HG03571 (cell line): ENCODE data around the gene CFC1B.
"Not testable (repeated sequence)": the region's sequence is repeated elsewhere in the genome, so short reads cannot be mapped to it uniquely, and the experiment has no call there.

Experiments
- ATAC-seq: cut with Tn5 transposase; IDR thresholded peaks from one replicate; pipeline ENCODE4 v1.9.1; 2021; ENCODE audit not compliant: unreplicated experiment

The CFC1B gene

DNA sequence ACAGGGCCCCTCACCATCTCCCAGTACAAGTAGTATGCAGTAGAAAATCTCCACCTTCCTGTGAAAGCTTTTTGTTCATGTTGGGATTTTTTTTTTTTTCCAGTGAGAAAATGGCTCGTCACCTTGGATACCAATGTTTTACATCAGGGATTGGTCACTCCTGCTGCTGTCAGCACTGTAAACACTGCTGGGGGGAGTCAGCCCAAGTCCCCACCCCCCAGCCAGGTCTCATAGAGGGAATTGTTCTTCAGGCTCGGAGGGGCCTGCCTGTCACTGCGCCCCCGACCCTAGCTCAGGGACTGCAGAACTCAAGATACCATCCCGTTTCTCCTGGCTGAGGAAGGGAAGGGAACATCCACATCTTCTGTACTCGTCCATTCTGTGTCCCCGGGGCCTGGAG is at the start of gene CFC1B:
Gene CFC1B, plus strand, starts transcription at position 231 of the 400 bp plus-strand sequence. CDS start 263 bp downstream, outside the sequence.
- not testable (repeated sequence) for ATAC-seq

DNA sequence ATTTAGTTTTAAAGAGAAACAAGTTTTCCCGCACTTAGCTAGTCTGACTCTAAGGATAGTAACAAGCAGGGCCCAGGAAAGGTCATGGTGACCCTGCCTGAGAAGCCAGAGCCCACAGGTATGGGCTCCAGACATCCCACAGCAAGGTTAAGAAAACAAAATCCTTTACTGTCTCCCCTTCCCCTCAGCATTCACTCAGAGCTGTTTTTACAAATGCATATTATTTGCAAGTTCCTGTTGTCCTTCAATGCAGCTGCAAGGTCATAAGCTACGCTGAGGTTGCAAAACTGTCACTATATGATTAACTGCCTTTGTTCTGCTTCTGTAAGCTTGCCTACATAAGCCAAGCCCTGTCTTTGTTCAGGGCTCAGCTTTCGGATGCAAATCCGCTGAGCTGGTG is 29.9 kb upstream of the CFC1B start:
- ATAC-seq: not testable (repeated sequence)

DNA sequence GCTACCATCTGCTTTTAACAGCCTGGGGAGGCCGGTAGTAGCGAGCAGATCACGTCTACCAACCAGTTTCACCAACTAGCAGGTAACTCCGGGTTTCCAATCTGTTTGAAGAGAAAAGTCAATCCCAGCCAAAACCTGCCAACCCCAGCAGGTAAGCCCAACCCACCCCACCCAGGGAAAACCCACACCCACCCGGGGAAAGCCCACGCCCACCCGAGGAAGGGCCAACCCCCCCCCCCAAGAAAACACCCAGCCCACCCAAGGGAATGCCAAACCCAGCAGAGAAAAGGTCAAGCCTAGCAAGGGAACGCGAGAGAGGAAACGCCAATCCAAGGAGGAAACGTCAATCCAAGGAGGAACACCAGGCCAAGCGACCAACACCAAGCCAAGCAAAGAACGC is 11.8 kb upstream of the CFC1B start, which contains the start of gene POTEI:
Gene POTEI, minus strand, starts transcription at position 101 of the 400 bp plus-strand sequence. Its CDS starts 93 bp downstream, at position 8.
- not testable (repeated sequence) for ATAC-seq

DNA sequence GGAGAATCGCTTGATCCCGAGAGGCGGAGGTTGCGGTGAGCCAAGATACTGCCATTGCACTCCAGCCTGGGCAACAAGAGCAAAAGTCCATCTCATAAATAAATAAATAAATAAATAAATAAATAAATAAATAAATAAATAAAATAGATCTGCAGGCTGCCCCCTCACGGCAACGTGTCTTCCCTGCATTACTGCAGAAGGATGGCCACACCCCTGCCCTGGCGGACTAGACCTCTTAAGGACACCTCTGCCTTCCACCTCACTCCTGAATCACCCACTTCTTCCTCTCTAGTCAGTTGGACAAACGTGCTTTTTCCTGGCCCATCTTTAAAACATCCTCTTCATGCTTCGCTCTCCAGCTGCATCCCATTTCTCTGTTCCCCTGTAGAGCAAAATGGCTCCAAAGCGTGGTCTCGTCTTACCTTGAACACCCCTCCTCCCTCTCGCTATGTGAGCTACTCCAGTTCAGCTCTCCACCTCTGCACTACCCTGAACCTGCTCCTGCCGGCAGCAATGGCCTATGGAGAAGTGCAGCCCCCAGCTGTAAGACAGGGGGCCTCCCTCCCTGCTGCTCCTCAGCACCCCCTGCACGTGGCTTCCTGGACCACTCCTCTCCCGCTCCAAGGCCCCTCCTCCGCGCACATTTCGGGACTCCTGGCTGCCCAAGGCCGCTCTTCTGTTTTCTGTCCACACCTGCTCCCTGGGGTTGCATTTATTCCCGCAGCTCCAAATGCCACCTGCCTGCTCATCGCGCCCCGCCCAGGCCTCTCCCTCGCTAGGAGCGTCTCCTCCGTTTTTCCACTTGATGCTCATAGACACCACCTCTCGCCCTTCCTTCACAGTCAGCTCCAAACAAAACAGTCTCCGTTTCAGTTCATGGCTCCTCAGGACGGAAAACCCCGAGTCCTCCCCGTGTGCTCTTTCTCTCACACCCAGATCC is 9.9 kb upstream of the CFC1B start:
- not testable (repeated sequence) for ATAC-seq

DNA sequence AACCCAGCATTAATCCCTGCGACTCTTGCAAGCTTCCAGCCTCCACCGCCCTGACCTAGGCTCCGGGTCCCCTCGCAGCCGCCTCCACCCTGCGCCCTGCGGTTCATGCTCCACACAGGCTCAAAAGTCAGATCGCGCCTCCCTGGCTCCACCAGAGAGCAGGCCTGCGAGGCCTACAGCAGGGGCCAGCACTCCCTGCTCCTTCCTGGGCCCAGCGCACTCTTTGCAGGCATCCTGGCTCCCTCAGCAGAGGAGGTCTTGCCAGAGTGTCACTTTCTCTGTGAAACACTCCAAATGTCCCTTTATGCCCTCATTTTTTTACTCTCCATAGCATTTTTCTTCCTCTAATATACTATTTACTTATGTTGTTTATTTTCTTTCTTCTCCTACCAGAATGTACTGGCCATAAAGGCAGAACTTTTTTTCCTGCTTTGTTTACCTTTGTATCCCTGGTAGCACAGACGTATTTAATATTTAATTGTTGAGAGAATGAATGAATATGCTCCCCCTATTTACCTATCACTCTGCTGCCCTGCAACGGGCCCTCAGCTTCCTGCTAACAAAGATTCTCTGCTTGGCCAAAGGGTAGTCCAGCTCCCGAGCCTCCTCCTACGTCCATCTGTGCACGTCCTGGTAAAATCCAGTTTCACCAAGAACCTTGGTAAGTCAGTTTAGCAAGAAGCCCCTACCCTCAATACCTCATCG is 9.1 kb upstream of the CFC1B start:
- ATAC-seq: not testable (repeated sequence)

DNA sequence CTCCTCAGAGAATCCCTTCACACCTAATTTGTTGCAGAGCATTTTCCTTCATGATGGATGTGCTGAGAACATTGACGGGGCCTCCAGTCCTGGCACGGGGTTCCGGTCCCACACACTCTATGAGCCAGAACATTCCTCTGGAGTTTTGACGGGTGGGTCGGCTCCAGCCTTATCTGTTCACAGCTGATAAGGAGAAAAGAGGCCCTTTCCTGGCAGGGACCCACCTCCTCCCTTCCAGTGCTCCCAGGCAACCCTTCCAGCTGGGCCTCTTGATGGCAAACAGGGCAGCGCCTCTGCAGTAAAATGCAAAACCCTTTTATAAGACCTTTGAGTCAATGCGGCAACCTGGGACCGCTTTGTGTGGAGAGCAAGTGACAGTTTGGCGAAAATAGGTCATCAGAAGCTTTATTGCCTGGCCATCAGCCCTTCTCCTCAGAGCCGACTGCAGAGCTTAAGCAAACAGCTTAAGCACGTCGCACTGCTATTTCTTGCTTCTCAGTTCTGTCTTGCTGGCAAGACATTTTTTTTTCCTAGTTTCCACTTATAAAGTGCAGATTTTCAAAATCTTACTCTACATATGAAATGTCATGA is 2.4 kb upstream of the CFC1B start:
- not testable (repeated sequence) for ATAC-seq

DNA sequence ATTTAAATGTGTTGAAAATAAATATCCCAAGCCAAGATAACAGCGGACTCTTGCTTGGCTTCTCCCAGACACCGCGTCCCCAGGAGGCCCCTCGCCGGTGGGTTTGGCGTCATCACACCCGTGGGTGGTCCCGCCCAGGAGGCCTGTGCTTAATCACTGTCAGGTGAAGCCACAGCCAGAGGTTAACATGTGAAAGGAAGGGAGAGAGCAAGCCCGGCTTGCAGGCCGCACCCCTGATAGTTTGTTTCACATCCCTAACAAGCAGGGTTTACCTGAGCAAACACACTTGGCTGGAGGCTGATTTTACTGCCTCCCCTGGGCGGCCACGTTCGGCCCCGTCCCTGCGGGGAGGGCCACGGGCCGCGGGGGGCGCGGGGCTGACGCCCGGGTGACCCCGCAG is 1.4 kb downstream of the CFC1B start:
- ATAC-seq: not testable (repeated sequence)

DNA sequence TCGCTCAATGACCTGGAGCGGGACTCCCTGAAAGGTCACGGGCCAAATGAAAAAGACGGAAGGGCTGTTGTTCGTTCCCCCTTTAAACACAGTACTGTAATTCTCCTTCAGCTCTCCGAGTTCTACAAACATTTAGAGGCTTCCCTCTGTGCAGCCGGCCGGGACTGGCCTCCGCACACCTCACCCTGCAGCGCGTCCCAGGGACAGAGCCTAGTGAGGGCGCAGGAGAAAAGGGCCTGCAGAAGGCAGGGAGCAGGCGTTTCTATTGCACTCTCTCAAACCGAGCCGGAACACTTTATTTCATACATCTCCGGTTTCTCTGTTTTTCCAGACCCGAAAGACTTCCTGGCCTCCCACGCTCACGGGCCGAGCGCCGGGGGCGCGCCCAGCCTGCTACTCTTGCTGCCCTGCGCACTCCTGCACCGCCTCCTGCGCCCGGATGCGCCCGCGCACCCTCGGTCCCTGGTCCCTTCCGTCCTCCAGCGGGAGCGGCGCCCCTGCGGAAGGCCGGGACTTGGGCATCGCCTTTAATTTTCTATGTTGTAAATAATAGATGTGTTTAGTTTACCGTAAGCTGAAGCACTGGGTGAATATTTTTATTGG is 6.4 kb downstream of the CFC1B start:
- not testable (repeated sequence) for ATAC-seq

DNA sequence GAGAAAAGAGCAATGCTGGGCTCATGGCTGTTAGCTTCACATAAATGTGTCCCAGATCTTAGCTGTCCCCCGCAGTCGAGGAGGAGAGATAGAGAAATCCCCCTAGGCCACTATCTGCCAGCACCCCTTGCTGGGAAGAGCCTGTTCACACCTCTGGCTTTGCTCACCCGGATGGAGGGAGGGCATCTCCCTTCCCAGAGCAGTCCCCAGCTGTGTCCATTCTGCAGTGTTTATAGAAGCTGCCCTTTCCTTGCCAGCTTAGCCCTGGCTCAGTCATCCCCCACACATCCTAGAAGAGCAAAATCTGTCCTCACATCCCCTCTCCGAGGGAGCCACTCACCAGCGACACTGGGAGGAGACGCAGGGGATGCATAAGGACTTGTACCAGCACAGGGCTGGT is 8.5 kb downstream of the CFC1B start:
- ATAC-seq: not testable (repeated sequence)

DNA sequence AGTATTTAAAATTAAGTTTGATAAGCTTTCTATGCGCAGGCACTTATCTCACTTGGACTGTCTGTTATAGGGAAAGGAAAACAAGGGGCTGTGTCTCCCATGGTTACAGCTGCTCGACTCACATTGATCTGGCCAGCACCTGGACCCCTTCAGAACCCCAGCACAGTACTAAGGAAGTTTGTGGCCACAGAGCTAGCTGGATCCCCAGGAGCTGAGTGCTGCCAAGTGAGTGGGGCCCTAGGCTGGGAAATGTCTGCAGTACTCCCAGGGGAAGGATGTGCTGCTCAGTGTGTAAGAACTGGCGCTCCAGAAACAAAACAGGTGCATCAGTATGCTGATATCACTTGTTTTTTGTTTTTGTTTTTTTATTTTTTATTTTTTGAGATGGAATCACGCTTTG is 9.2 kb downstream of the CFC1B start:
- not testable (repeated sequence) for ATAC-seq

DNA sequence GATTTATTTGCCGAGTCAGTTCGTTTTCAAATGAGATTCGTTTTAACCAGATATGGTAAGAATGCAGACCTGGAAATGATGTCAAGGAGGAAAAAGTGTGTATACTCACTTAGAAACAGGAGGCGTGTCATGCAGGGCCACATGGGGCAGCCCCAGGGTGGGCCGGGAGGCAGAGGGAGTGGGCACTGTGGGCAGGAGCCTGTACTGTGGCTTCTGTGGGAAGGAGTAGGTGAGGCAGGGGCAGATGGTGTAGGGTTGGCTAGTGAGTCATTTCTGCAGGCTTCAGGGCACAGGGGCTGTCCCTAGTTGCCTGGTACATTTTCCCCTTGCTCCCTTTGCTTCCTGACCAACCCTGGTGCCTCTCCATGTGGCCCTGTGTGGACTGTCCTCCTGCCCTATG is 10.2 kb downstream of the CFC1B start:
- not testable (repeated sequence) for ATAC-seq

DNA sequence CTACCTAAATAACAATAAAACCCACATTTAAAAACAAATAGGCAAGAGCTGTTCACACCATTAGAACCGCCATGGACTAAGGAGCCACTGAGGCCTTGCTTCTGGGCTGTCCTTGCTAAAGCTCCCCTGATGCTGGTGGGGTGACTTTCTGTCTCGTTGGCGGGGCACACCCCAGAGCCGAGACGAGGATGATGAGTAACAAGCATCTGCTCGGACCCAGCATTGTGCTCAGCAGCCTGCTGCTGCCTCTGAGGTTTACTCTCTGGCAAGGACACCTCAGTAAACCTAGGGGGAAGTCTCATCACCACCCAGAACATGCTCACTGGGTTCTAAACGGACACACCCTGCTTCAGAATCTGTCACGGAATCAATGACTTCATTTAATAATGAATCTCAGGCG is 10.7 kb downstream of the CFC1B start:
- not testable (repeated sequence) for ATAC-seq

DNA sequence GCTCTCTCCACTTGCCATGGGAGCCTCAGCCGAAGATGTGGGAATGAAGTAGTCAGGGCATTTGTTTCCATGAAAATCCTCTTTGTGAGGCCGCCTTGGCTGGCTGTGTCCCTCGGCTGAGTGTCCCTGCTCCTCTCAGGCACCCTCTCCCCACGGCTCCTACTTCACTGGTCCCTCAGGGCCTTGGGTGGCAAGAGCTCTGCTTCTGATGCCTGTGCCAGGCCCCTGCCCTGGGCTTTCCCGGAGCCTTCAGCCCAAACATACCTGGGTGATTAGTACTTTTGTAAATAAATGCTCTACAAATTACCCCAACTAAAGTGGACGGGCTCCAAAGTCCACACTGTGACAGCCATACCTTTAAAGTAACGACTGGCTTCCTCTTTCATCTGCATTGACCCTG is 15.6 kb downstream of the CFC1B start:
- ATAC-seq: not testable (repeated sequence)

DNA sequence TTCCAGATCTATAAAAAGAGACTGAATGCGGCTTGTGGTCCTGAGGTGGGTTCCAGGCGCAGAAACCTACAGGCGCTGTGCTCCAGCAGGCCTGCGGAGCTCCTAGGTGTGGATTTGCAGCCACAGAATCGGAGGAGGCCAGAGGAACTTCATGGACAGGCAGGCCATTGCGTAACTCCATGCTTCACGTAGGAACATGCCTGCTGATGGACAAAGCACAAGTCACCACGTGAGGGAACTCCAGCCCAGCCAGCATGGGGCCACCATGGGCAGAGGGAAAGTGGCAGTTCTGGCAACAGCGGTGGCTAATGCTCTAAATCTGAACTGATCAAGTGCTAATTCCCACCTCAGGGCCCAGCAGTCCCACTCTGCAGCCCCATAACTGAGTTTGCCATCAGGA is 17.2 kb downstream of the CFC1B start:
- not testable (repeated sequence) for ATAC-seq

DNA sequence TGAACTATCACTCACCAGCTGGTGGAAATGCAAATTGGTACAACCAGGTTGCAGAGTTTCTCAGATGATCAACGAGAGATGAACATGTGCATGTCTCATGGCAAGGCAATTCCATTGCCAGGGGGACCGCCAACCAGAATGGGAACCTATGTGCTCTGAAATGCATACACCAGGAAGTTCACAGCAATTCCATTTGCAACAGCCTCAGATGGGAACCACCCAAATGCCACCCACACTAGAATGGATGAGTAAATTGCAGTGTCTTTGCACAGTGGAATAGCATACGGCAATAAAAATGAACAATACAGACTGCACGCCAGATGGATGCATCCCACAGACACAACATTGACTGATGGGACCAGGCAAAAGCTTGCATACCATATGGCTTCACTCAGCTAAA is 21.8 kb downstream of the CFC1B start:
- not testable (repeated sequence) for ATAC-seq

DNA sequence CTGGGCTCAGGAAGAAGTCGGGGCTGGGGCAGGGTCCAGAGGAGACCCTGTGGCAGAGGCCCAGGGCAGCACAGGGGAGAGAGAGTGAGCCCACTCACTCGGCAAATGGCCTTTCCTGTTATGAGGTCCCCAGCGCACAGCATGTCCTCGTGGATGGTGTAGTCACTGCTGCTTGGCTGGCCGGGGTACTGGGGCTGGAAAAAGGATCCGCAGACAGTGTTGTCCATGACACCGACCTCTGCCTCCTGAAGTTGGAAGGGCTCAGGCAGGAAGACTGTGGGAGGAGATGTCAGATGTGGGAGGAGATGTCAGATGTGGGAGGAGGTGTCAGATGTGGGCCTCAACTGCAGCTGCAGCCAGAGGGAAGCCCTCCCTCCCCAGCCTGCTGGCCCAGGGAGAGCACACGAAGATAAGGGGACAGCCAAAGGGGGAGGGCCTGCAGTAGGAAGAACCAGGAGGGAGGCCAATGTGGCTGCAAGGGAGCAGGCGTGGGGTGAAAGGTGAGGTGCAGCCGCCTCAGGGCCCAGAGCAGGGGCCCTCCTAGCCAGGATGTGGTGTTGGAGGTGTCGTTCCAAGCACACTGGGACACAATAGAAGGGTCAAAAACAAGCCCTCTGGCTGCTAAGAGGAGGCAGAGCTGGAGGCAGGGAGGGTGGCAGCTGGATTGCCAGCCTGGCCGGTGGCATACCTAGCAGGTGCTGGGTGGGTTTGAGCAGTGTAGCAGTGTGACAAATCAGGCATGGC is 22.9 kb downstream of the CFC1B start:
- ATAC-seq: not testable (repeated sequence)

DNA sequence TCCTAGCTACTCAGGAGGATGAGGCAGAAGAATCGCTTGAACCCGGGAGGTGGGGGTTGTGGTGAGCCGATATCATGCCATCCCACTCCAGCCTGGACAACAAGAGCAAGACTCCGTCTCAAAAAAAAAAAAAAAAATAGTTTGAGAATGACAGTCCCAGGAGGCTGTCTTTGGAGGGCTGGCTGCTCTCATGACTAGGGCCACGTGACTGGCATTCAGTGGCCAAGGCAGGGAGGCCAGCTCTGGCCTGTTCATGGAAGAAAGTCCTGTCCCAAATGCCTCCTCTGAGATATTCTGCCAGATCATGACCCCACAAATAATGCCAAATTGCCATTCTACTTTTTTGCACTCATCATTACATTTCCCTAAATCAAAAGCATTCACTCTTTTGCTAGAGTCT is 24.0 kb downstream of the CFC1B start:
- ATAC-seq: not testable (repeated sequence)

DNA sequence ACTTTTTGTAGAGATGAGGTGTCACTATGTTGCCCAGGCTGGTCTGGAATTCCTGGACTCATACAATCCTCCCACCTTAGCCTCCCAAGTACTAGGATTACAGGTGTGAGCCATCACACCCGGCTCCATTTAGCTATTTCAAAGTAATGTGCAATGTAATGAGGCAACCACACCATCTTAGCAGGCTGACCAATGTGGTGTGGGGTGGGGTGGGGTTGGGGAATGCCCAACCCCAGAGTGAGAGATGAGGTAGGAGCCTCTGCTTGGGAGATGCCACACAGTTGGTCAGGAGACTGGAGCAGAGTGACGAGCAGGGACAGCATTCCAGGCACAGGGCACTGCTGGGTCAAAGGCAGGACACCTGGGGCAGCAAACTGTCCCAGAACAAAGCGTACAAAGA is 27.4 kb downstream of the CFC1B start:
- not testable (repeated sequence) for ATAC-seq

DNA sequence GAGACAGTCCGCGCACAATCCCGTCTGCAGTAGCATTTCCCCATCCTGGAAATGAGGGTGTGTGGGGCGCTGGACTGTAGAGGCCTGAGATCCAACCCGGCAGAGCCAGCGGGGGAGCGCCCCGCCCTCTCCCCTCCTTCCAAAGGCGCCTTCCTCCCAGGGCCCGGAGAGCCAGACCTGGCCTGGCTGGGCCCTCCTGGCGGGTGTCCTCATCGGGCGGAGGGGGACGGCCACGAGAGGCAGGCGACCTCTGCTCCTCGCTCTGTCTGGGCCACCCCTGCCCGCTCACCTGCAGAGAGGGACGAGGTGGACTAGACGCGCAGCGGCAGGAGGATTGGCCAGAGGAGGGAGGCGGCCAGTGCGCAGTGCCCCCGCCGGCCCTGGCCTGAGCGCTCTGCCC is 28.5 kb downstream of the CFC1B start:
- ATAC-seq: not testable (repeated sequence)

DNA sequence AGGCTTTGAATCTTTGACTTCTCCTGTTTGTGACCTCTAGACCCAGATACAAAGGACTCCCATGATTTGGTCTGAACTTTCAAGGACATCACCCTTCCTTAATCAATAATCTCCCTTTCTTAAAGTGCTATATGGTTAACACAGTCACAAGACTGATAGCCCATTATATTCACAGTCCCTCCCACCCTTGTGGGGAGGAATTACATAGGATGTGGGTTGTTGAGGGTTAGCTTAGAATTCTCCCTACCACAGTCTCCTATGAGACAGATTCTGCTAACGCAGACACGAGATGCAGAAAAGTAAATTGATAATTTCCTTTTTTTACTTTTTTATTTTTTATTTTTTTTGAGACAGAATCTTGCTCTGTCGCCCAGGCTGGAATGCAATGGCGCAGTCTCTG is 33.2 kb downstream of the CFC1B start:
- not testable (repeated sequence) for ATAC-seq
